Astrocyte (in vitro differentiated cells and primary cell): ENCODE results near the gene RPS6KA4.

Source experiments
- CTCF ChIP-seq: IDR thresholded peaks from 2 replicates; pipeline ENCODE4 v1.5.1; 2011; ENCODE audit warnings: low read depth, mild to moderate bottlenecking, inconsistent platforms, low read length, moderate library complexity; ENCODE audit not compliant: insufficient read depth
- EZH2 ChIP-seq: IDR thresholded peaks from 2 replicates; pipeline ENCODE4 v1.6.1; 2012; ENCODE audit warnings: mild to moderate bottlenecking, low read length, inconsistent platforms; ENCODE audit not compliant: insufficient read depth

GRCh38 chr11:64384981-64385944 is 26.3 kb downstream of the RPS6KA4 start:
- TF ChIP-seq EZH2 = no peak
- no peak for TF ChIP-seq CTCF
